Stimulated activated CD8-positive, alpha-beta memory T cell treated with anti-CD3 and anti-CD28 coated beads, Interleukin-2, amount 100 ng/mL, for 1 hour (primary cell): ENCODE results near the gene EPN2.

Experiments used
- DNase-seq, 2 donors: peaks; one replicate each; pipeline ENCODE4 v3.0.0-alpha.2; 2020; ENCODE audit warnings: low read depth in 2 of 2

The EPN2 gene

GRCh38 chr17:19365833-19366636, 128.9 kb downstream of the EPN2 start:
- DNase-seq = no peak

DNA sequence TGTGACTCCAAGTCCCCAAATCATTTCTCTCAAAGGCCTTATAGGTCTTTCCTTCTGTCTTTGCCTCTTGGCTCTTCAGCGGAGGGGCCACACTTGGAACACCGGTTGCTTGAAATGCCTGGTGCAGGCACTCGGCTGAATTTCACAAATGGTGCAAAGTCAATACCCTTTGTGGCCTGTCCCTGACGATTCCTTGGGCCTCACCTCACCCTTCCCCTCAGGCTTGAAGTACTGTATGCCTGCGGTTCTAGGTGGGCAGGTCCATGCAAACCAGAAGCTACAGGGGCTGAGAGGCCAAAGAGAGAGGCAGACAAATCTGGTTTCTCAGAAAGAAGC, 129.4 kb downstream of the EPN2 start:
- no peak for DNase-seq

- no peak for DNase-seq
These were observed 131.1 kb downstream of the EPN2 start for GRCh38 chr17:19368229-19368628.

DNA sequence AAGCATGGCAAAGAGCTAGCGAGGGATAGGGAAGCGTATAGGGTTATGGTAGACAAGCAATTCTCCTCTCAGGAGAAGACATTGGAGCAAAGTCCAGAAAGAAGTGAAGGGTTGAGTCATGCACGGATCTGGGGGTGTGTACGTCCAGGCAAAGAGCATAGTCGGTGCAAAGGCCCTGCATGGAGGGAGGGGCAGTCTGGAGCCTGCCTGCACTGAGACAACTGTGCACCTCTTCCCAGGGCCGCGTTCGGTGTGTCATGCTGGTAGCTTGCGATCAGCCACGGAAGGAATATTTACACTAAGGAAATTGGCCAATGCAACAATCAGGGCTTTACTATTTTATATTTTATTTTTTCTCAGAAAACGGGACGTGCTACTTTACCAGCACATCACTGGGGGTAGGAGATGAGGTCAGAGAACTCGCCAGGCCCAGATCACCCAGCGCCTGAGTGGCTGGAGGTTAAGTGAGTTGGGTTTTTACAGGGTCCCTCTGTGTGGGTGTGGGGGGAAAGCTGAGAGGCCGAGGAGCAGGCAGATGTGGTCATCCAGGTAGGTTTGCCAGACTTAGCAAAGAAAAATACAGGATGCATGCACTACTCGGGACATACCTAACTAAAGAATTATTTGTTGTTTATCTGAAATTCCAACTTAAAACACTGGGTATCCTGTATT, 132.1 kb downstream of the EPN2 start:
- DNase-seq = no peak

GRCh38 chr17:19369846-19370492, 132.8 kb downstream of the EPN2 start:
- DNase-seq = no peak

DNA sequence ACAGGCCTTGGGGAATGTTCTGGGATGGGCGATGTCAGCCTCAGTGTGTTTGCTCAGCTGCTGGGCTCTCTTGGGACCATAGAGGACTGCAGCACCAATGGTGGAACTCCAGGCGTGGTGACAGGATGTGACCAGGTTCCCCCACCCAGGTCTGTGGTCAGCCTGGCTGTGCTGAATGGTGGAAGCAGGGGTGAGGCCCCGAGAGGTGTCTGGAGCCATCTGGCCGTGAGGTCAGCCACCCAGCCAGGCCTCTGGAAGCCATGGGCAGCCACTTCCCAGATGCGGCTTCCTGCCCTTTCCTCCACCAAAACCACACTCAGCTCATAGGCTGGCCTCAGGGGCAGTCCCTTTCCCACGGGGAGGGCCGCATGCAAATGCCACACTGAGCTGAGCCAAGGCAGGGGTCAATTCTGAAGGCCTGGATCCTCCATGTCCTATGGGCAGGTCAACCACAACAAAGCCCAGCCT, 133.4 kb downstream of the EPN2 start:
- no peak for DNase-seq

GRCh38 chr17:19371259-19372010, 134.3 kb downstream of the EPN2 start:
- no peak for DNase-seq

- DNase-seq = no peak
These were observed 134.8 kb downstream of the EPN2 start for GRCh38 chr17:19372011-19372370.

DNA sequence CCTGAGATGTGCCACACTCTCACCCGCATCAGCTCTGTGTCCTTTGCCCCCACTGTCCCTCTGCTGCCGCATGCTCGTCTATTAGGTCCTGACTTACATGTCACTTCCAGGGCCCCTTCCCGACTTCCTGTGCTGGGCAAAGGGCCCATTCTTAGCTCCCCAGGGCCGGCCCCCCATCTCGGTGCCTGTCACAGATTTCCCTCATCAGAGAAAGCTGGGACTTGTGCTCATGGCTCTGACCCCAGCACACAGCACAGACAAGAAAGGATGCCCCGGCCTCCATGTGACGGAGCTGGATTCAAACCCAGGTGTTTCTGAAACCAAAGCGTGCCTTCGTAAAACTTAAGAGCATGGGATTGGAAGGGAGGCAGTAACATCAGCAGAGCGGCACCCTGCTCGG, 135.3 kb downstream of the EPN2 start:
- DNase-seq = no peak

GRCh38 chr17:19372866-19373504, 135.8 kb downstream of the EPN2 start:
- DNase-seq = no peak

DNA sequence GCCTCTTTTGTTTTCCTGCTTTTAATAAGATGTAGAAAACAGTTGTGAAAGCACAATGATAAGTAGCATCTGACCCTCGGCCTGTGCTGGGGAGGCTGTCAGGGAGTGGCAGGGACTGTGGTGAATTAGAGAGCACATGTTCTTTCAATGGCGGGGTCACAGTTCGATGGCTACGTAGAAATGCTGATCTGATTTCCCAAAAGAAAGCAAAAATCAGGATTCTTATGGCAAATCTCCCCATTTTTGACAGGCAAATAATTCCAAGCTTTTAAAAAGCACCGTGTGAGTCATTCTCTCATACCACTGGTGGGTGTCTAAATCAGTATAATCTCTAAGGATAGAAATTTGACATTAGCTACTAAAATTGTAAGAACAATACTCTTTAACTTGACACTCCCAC, 137.0 kb downstream of the EPN2 start:
- DNase-seq = no peak

DNA sequence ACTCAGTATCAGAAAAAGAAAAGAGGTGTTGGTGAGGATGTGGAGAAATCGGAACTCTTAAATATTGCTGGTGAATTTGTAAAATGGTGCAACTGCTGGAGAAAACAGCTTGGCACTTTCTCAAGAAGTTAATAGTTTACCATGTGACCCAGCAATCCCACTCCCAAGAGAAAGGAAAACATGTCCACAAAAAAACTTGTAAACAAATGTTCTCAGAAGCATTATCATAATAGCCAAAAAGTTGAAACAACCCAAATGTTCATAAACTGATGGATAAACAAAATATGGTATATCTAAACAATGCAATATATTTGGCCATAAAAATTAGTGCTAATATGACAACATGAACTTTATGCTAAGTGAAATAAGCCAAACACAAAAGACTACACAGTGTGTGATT, 138.6 kb downstream of the EPN2 start:
- DNase-seq = no peak

GRCh38 chr17:19376811-19377210, 139.6 kb downstream of the EPN2 start:
- DNase-seq = no peak

- DNase-seq = peak; percentile 86 to 89
These were observed 140.6 kb downstream of the EPN2 start for GRCh38 chr17:19377602-19378415.

DNA sequence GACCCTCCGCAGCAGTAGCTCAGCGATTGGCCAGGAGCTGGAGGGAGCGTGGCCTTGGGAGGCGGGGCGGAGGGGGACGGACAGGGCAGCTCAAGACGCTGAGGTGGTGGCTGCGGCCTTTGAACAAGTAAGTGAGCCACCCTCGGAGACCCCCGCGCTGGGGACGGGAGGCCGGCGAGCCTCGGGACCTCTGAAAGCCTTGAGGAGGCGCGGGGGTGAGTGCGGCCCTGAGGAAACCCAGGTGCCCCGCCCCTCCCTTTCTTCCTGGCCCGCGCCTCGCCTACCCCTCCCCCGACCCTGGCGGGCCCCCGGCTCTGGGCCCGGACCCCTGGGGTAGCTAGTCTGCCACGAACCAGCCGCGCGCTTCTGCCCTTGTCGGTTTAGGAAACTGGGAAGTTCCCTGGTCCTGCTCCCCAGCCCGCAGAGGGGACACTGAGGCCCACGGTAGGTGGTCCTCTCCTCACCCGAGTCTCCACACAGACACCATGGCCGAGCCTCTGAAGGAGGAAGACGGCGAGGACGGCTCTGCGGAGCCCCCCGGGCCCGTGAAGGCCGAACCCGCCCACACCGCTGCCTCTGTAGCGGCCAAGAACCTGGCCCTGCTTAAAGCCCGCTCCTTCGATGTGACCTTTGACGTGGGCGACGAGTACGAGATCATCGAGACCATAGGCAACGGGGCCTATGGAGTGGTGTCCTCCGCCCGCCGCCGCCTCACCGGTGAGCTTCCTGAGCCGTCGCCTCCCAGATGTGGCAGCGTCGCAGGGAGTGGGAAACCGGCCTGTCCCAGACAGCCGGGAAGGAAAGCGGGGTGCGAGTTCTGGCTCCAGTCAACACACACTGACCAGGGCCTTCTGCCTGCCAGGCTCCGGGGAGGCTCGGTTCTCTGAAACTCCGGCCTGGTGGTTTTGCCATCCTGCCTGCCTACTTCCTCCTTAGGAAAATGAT, 141.5 kb downstream of the EPN2 start, which contains the start of gene MAPK7:
MAPK7 (plus strand) TSS at position 83 of the 945 bp plus-strand sequence; CDS start at position 486, 403 bp downstream.
- no peak for DNase-seq

DNA sequence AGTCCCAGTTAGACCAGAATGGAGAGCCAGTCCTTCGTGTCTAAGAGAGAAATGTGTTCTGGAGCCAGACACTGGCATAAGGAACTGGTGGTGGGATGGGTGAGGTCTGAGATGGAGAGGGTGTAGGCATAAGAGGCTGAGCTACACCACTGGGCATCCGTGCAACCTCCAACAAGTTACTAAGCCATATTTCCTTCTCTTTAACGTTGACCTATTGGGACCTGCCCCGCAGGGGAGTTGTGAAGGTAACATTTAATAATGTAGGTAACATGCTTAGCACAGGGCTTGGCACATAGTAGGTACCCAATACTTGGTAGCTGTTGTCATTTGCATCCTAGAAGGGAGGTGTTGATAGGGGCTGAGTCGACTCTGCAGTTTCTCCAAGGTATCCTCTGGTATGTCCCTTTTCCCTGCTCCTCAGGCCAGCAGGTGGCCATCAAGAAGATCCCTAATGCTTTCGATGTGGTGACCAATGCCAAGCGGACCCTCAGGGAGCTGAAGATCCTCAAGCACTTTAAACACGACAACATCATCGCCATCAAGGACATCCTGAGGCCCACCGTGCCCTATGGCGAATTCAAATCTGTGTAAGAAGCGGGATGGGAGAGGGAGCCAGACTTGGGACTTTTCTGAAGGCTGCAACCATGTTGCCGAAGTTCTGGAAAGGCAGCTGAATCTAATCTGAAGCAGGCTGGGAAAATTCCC, 142.3 kb downstream of the EPN2 start:
- DNase-seq = no peak

DNA sequence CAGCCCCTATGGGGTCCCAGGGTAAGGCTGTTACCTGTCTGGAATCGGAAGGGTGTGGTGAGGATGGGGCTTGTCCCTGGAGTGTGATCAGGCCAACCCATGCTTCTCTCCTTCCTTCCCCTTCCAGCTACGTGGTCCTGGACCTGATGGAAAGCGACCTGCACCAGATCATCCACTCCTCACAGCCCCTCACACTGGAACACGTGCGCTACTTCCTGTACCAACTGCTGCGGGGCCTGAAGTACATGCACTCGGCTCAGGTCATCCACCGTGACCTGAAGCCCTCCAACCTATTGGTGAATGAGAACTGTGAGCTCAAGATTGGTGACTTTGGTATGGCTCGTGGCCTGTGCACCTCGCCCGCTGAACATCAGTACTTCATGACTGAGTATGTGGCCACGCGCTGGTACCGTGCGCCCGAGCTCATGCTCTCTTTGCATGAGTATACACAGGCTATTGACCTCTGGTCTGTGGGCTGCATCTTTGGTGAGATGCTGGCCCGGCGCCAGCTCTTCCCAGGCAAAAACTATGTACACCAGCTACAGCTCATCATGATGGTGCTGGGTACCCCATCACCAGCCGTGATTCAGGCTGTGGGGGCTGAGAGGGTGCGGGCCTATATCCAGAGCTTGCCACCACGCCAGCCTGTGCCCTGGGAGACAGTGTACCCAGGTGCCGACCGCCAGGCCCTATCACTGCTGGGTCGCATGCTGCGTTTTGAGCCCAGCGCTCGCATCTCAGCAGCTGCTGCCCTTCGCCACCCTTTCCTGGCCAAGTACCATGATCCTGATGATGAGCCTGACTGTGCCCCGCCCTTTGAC, 143.5 kb downstream of the EPN2 start:
- DNase-seq = no peak

- no peak for DNase-seq
These were observed 144.2 kb downstream of the EPN2 start for GRCh38 chr17:19381361-19381740.
